PC-3 (cell line): ENCODE data around the gene TRDMT1. TPM values are rescaled to one million over a fixed set of nuclear protein-coding genes. Genes with fewer than 3 reads are reported as not detected.

ENCODE experiments used
- total RNA-seq: library from RNA; depleted of rRNA; stranded (reverse); fragments of >200 nt; gene quantifications from 2 replicates; pipeline ENCODE4 v1.2.3, GENCODE V29; 2014; rRNA removed

Gene TRDMT1
- total RNA-seq, 1 experiment from 2014 or later, result 2.0 TPM

Other genes starting within 250 kb of the TRDMT1 start
- 0.80 TPM in 1 of 2 replicates, not detected in the other for gene CUBN, start 71.9 kb downstream of the TRDMT1 start, total RNA-seq
- gene VIM, start 26.6 kb upstream of the TRDMT1 start, total RNA-seq, result 469 and 506 TPM in 2 replicates